GM20000 (cell line): Measurements from ENCODE around the gene VWA8.
"Not testable (repeated sequence)": the region's sequence is repeated elsewhere in the genome, so short reads cannot be mapped to it uniquely, and the experiment has no call there.

Experiments
- DNase-seq: peaks from one replicate; pipeline ENCODE4 v3.0.0; 2012; ENCODE audit warnings: low spot score
- CTCF ChIP-seq: IDR thresholded peaks from 2 replicates; pipeline ENCODE4 v1.5.1; 2012; ENCODE audit warnings: mild to moderate bottlenecking, control low read depth; ENCODE audit errors: extremely low read depth, missing control alignments

Gene VWA8

DNA sequence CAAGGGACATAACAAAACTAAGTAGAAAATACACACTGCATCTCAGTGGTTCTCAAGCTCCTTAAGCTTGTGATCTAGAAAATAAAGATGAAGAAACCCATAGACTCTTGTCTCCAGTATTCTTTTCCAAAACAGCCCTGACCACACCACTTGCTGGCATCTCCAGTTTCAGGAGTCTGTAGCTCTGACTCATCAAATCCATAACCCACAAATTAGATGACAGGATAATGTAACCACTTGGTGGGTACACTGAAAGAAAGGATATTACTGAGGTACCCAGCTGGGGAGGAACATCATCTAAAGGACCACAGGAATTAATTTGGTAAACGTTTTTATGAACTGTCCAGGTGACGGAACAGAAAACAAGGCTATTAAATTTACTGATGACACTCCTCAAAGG, 214.7 kb downstream of the VWA8 start:
- DNase-seq: no peak

DNA sequence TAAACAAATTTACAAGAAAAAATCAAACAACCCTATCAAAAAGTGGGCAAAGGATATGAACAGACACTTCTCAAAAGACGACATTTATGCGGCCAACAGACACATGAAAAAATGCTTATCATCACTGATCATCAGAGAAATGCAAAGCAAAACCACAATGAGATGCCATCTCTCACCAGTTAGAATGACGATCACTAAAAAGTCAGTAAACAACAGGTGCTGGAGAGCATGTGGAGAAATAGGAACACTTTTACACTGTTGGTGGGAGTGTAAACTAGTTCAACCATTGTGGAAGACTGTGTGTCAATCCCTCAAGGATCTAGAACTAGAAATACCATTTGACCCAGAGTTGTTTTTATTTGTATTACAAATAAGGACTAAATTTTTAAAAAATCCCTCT, 215.4 kb downstream of the VWA8 start:
- not testable (repeated sequence) for DNase-seq

More for the DNA sequence above, 214.7 kb downstream of the VWA8 start:
- no peak for TF ChIP-seq CTCF

GRCh38 chr13:41742917-41743552, 217.9 kb downstream of the VWA8 start:
- no peak for TF ChIP-seq CTCF
- DNase-seq: no peak

- no peak for DNase-seq
- no peak for TF ChIP-seq CTCF
Measured at GRCh38 chr13:41740479-41740878, 220.4 kb downstream of the VWA8 start.

- TF ChIP-seq CTCF: no peak
- no peak for DNase-seq
Measured at GRCh38 chr13:41722684-41723535, 238.0 kb downstream of the VWA8 start.

DNA sequence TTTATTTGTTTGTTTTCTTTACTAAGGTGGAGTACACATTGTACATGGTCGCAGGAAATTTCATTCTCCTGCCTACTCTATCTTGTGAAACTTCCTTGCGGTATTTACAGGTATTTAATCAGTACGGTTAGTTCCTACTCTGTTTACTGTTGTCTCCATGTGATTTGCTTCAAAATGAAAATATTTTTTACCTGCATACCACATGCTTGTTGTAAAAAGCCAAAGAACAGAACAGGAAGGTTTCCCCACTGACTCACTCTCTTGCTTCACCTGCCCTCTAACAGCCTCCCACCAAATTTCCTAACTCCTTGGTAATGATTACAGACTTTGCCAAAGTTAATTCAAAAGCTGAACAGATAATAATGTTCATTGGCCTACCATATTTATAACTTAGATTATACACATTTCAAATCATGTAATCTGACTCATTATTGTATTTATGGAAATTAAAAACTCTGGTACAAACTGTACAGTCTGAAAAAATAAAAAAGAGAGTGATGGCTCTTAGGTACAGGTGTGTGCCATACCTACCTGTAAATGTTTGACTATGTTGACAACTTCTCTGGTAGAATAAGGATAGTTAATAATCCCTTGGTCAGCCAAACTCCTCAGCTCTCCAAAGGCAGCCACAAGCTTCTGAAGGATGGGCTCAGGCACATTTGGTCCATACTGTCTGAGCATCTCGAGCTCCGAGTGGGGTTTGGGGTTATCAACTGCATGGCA, 239.9 kb downstream of the VWA8 start:
- TF ChIP-seq CTCF: no peak
- no peak for DNase-seq

DNA sequence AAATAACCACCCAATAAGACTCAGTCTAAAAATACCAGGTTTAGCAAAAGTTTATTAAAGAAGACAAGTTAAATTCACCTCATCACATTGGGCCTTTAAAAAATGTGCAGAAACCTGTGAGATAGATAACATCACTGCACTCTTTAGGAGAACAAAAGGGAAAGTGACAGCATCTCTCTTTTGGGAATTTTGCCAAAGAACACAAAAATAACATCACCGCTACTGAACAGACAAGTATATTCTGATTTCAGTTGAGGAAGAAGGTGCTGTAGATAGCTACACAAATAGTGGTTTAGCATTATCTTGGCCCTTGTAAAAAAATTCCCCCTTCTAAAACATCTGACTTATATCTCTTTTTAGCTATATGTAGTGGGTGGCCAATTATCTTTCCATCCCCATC, 244.7 kb downstream of the VWA8 start:
- DNase-seq: no peak
- no peak for TF ChIP-seq CTCF
